Measurements from ENCODE around the gene ART4.

Gene ART4

GRCh38 chr12:14843425-14843887, at the start of gene ART4:
TSS of gene ART4 (minus strand) at chr12:14843526. CDS start at chr12:14843113, 413 bp downstream.
- no peak for DNase-seq

DNA sequence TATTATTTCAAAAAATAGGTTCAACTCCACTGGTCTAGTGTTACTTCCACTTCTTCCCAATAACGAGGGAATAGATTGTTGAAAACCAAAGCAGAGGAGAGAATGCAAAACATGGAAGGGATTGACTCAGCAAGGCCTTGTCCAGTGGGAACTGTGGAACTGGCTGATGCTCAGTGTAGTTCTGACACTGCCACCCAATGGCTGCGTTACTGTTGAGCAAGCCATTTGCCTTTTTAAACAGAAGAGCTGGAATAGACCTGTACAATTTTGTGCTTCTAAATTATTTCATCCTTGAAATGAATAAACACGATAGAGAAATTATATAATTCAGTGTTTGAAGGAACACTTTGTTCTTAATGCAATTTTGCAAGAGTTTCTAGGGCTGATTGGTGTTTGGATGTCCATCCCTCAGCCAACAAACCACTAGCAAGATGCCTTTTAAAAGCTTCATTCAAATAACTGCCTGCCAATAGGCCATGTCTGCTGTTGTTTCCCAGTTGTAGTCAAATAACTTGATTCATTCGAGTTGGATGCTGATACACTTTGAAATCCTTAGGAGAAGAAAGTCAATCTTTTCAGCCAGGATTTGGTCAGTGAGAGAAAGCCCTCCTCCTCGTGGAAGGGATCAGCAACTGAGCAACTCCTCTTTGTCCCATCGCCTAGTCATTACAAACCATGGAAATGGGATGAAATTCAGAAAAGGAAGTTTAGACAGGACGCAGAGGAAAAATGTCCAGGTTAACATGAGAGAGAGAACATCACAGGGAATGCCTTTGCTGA, 49.6 kb upstream of the ART4 start:
- DNase-seq: no peak

GRCh38 chr12:14890701-14891100, 47.4 kb upstream of the ART4 start:
- no peak for DNase-seq

GRCh38 chr12:14886271-14886670, 42.9 kb upstream of the ART4 start:
- DNase-seq: no peak

- no peak for DNase-seq
Measured at GRCh38 chr12:14885718-14886221, 42.4 kb upstream of the ART4 start, which contains the start of gene MGP. TSS of gene MGP (minus strand) at chr12:14885854. CDS start at chr12:14885791, 63 bp downstream.

GRCh38 chr12:14884458-14884878, 41.1 kb upstream of the ART4 start:
- no peak for DNase-seq

DNA sequence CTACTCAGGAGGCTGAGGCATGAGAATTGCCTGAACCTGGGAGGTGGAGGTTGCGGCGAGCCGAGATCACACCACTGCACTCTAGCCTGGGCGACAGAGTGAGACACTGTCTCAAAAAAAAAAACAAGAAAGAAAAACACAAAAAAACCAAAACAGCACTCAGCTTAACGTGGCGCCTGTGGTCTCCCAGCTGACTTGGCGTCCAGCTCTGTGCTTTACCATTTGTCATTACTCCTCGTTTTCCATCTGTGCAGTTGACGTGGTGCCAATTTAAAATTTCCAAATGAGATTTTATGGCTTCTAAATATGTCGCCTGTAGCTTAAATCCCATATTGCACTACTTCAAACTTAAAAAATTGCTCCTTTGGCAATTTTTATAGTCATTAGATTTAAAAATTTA, 40.4 kb upstream of the ART4 start:
- DNase-seq: no peak

- DNase-seq: no peak
Measured at GRCh38 chr12:14880890-14881453, 37.6 kb upstream of the ART4 start.

DNA sequence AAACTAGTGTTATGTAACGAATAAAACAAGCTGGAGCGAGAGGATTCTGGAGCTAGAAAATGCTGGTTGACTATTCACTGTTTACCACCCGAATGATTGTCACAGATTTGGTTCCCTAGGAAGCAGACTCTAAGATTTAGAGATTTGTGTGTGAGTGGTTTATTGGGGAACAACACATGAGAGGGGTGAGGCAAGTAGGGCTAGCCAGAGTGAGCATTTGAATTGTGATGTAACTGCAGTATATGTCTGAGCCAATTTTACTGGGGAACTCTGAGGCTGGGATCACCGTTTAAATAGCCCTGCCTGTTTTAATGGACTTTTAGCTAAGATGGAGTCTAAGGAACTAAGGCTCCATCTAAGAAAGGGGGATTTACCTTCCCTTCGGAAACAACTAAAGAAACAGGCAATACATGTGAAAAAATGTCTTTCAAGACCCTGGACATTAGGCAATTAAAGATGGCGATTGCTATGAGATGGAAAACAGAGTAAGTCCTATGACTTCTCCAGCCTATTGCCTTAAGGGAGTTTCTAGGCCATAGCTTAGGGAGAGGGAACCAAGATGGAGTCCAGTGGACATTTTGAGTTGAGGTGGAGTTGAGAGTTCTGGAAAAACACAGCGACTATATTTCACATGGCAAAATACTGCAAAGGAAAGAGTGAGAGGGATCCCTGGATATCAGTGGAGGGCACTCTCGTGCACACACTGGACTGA, 36.1 kb upstream of the ART4 start:
- no peak for DNase-seq

DNA sequence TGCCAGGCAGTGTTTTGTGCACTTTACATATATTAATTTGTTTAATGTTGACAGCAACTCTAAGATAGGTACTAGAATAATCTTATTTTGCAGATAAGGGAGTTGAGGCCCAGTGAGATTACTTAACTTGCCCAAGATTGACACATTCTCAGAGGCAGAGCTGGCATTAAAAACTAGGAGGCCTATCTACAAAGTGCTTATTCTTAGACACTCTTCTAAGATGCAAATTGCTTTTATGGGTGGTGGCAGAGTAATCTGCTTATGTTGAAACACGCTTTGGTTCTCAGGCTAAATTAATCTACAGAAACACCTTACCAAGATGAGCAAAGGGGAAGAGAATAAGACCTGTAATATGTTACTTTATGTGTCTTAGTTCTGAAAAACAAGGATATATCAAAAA, 35.2 kb upstream of the ART4 start:
- no peak for DNase-seq

DNA sequence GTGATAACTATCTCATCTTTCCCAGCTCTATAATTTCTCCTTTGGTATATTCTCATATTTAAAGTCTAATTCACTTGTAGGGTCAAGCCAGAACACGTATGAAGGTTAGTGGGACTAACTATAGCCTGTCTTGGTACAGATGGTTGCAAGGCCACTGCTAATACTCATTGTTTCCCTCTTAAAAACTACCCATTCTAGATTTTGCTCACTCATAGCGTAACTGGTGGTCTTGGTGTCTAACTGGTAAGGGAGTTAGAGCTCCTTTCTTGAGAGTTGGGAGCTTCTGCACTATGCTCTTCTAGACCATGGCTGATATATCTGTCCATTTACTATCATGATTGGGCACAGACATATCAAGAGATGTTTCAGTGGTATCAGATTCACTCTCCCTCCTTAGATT, 33.5 kb upstream of the ART4 start:
- no peak for DNase-seq

DNA sequence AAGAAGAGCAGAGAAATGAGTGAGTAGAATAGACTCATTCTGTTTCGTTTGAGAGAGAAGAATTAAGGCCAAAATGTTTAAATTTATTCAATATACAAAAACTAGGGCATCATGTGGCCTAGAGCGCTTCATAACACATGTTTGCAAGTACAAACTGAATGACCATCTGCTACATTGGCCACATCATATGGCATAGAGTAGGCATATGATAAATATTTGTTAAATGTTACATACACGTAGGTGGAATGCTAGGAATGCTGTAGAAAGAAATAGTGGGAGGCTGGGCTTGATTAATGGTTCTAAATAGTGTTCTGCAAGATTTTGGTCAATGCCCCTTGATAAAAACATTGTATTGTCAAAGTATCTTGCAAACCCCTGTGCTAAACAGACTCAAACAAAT, 31.6 kb upstream of the ART4 start:
- DNase-seq: no peak

GRCh38 chr12:14873440-14874185, 30.3 kb upstream of the ART4 start:
- no peak for DNase-seq

DNA sequence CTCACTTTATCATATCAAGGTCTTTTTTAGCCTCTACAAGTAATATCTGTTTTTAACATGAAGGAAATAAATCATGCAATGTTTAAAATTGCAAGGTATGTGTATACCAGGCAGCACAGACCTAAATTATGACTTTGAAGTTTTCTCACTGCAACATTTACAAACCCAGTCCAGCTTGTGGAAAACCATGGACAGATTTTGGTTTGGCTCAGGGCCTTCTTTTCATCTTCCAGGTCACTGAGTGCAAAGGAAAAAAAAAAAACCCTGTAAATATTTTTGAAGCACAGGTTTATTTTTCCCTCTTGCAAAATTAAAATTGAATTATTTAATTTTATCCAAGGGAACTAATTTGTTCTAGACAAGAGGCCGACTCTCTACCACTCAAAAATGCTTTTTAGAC, 28.6 kb upstream of the ART4 start:
- DNase-seq: no peak

DNA sequence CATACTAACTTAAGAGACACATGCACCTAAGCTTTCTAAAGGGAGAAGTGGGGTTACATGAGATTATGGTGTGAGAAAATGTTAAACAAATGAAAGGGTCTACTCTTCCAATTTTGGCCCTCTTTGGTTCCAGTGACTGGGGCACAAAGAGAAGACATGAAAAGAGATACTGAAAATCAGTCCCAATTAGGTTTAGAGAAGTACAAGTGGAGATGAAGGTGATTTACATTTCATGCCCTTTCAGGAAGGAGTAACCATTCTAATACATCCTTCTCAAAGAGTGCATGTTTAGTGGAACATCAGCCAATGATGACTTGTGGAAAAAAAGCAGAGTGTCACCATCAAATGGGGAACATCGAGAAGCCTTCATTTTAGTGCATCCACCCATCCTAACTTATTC, 27.9 kb upstream of the ART4 start:
- DNase-seq: no peak

- no peak for DNase-seq
Measured at GRCh38 chr12:14868916-14869506, 25.7 kb upstream of the ART4 start.

DNA sequence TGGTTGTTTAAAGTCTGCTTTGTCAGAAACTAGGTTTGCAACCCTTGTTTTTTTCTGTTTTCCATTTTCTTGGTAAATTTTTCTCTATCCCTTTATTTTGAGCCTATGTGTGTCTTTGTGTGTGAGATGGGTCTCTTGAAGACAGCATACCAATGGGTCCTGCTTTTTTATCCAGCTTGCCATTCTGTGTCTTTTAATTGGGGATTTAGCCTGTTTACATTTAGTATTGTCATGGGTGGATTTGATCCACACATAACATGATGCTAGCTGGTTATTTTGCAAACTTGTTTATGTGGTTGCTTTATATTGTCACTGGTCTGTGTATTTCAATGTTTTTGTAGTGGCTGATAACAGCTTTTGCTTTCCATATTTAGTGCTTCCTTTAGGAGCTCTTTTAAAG, 17.2 kb upstream of the ART4 start:
- DNase-seq: no peak

GRCh38 chr12:14858513-14858912, 15.2 kb upstream of the ART4 start:
- no peak for DNase-seq

DNA sequence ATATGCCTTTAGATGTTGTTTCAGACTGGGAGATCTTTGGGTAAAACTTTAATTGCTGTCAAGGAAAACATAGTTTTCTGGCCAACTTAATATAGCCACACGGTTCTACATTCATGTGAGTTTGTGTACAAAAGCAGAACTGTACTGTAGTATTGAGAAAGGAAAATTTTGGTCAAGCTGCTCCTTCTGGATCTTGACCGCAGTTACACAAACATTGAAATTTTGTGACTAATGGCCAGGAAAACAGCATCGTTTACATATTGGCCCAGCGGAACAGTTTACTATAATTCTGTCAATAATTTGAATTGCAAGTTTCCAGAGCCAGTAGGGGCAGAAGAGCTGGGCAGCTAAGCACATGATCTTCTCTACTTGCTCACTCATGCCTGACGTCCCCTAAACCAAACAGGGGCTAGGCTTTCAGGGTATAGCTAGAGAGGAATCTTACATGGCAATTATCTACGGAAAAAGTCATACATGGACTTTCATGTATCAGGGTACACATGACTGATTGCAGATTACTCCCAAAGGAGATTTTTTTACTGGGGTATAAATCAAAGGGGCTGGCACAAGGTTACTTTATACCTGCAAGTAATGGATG, 11.4 kb upstream of the ART4 start:
- no peak for DNase-seq

DNA sequence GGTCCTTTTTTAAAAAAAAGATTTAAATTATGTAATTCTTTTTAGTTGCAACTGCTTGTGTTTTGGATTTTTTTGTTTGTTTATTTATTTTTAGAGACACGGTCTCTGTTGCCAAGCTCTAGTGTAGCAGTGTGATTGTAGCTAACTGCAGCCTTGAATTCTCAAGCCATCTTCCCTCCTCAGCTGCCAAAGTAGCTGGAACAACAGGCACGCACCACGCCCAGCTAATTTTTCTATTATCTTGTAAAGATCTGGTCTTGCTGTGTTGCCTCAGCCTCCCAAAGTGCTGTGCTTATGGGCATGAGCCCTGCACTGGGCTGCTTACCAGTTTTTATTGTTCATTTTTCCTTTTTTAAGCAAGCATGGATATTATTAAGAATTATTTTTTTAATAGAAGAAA, 10.6 kb upstream of the ART4 start:
- no peak for DNase-seq

DNA sequence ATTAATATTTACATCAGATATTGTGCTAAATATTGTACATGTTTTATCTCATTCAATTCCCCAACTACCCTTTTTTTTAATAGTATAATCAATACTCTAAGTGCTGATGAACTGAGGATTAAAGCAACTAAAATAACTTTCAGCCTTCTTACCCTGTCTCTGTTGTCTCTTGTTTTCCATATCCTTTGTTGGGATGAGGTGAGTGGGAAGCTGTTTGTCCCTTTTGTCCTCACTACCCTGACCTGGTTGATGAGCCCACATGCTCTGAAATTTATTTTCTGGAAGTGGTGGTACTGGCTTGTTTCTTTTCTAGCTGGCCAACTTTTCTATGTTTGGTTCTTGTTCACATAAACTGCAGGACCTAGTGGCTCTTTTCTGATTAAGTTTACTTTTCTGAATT, 9.6 kb upstream of the ART4 start:
- no peak for DNase-seq
